LNCaP clone FGC (cell line): ENCODE results near the gene GRAMD1B.

Experiments
- DNase-seq: peaks from one replicate; pipeline ENCODE4 v3.0.0-alpha.2; 2011; ENCODE audit warnings: low read depth
- H3K4me3 ChIP-seq: 2 replicates; pipeline ENCODE4 v1.5.1; 2011; ENCODE audit warnings: mild to moderate bottlenecking, low read depth, low read length, control low read depth
- CTCF ChIP-seq: IDR thresholded peaks from 2 replicates; pipeline ENCODE4 v1.5.1; 2012; ENCODE audit warnings: mild to moderate bottlenecking; ENCODE audit not compliant: control insufficient read depth, insufficient read depth; ENCODE audit errors: extremely low read depth

The GRAMD1B gene

GRCh38 chr11:123480882-123481281 lies 50.8 kb downstream of the GRAMD1B start:
- no peak for DNase-seq
- no peak overlapping the region for H3K4me3 ChIP-seq
- no peak for TF ChIP-seq CTCF

- H3K4me3 ChIP-seq: no peak overlapping the region
- no peak for TF ChIP-seq CTCF
- DNase-seq: no peak
Observed at GRCh38 chr11:123481640-123482039, 51.6 kb downstream of the GRAMD1B start.

- no peak for DNase-seq
- TF ChIP-seq CTCF: no peak
- H3K4me3 ChIP-seq: no peak overlapping the region
Observed at GRCh38 chr11:123482218-123482617, 52.1 kb downstream of the GRAMD1B start.

- no peak for TF ChIP-seq CTCF
- no peak for DNase-seq
- H3K4me3 ChIP-seq: no peak overlapping the region
Observed at GRCh38 chr11:123483058-123483457, 53.0 kb downstream of the GRAMD1B start.

- TF ChIP-seq CTCF: no peak
- no peak overlapping the region for H3K4me3 ChIP-seq
- DNase-seq: no peak
Observed at GRCh38 chr11:123483466-123483865, 53.4 kb downstream of the GRAMD1B start.

- no peak overlapping the region for H3K4me3 ChIP-seq
- TF ChIP-seq CTCF: no peak
- no peak for DNase-seq
Observed at GRCh38 chr11:123484448-123484847, 54.4 kb downstream of the GRAMD1B start.

GRCh38 chr11:123487157-123487744 lies 57.2 kb downstream of the GRAMD1B start:
- TF ChIP-seq CTCF: no peak
- no peak overlapping the region for H3K4me3 ChIP-seq
- DNase-seq: no peak
